Stimulated activated naive CD8-positive, alpha-beta T cell treated with anti-CD3 and anti-CD28 coated beads, Interleukin-15, amount 100 ng/mL, for 72 hours (primary cell): ENCODE measurements around the gene RTP3.
"Not testable (repeated sequence)": the region's sequence is repeated elsewhere in the genome, so short reads cannot be mapped to it uniquely, and the experiment has no call there.

Source experiments
- ATAC-seq: fragments of 150-1000 bp; cut with Tn5 transposase; 2 replicates; pipeline ENCODE4 v1.10.0; 2021; ENCODE audit warnings: mild to moderate bottlenecking, moderate library complexity
- DNase-seq, 2 donors: peaks; one replicate each; pipeline ENCODE4 v3.0.0; 2021 to 2022
- H3K27ac Mint-ChIP-seq, 2 donors: one replicate each; pipeline ENCODE4 v1.8.0; 2022; ENCODE audit warnings: mild to moderate bottlenecking in 2 of 2, mixed read lengths in 2 of 2, moderate library complexity in 2 of 2
- H3K27me3 Mint-ChIP-seq: one replicate; pipeline ENCODE4 v1.8.0; 2022; ENCODE audit warnings: mixed read lengths
- H3K4me1 Mint-ChIP-seq: one replicate; pipeline ENCODE4 v1.8.0; 2022; ENCODE audit warnings: mild to moderate bottlenecking, mixed read lengths
- H3K4me3 Mint-ChIP-seq, 2 donors: one replicate each; pipeline ENCODE4 v1.8.0; 2022; ENCODE audit warnings: mild to moderate bottlenecking in 2 of 2, mixed read lengths in 2 of 2, moderate library complexity in 1 of 2
- H3K9me3 Mint-ChIP-seq, 2 donors: one replicate each; pipeline ENCODE4 v1.8.0; 2022; ENCODE audit warnings: mixed read lengths in 2 of 2

Gene RTP3

GRCh38 chr3:46481636-46482035 is 16.1 kb upstream of the RTP3 start:
- peaks cover 27% of the 10 kb centered on the region for H3K27me3 Mint-ChIP-seq
- DNase-seq (no peak), ATAC-seq (no peak)
- H3K4me1 Mint-ChIP-seq = no peaks in the 10 kb centered on the region
- H3K4me3 Mint-ChIP-seq = no peak overlapping the region
- no peaks in the 10 kb centered on the region for H3K9me3 Mint-ChIP-seq
- H3K27ac Mint-ChIP-seq = no peak overlapping the region

GRCh38 chr3:46482632-46483350 is 15.0 kb upstream of the RTP3 start:
- no peak overlapping the region for H3K27ac Mint-ChIP-seq
- no peak for DNase-seq
- ATAC-seq = no peak
- H3K27me3 Mint-ChIP-seq = peaks cover 29% of the 10 kb centered on the region
- no peak overlapping the region for H3K4me3 Mint-ChIP-seq
- H3K9me3 Mint-ChIP-seq = no peaks in the 10 kb centered on the region
- no peaks in the 10 kb centered on the region for H3K4me1 Mint-ChIP-seq

- peaks cover 34% of the 10 kb centered on the region for H3K27me3 Mint-ChIP-seq
- DNase-seq (no peak), ATAC-seq (no peak)
- no peak overlapping the region for H3K4me3 Mint-ChIP-seq
- H3K27ac Mint-ChIP-seq = no peak overlapping the region
- H3K4me1 Mint-ChIP-seq = peaks cover 4% of the 10 kb centered on the region
- no peaks in the 10 kb centered on the region for H3K9me3 Mint-ChIP-seq
These were observed 14.0 kb upstream of the RTP3 start for GRCh38 chr3:46483825-46484224.

GRCh38 chr3:46484388-46484787 is 13.4 kb upstream of the RTP3 start:
- Mint-ChIP-seq H3K27me3 (peaks cover 28% of the 10 kb centered on the region), H3K4me3 (no peak overlapping the region), H3K4me1 (peaks cover 9% of the 10 kb centered on the region), H3K27ac (no peak overlapping the region), H3K9me3 (no peaks in the 10 kb centered on the region)
- ATAC-seq (no peak), DNase-seq (no peak)

- H3K9me3 Mint-ChIP-seq = no peaks in the 10 kb centered on the region
- H3K27ac Mint-ChIP-seq = peak overlapping the region in 1 of 2 donors; percentile 89
- H3K4me1 Mint-ChIP-seq = peaks cover 9% of the 10 kb centered on the region
- no peak overlapping the region for H3K4me3 Mint-ChIP-seq
- DNase-seq (no peak), ATAC-seq (no peak)
- H3K27me3 Mint-ChIP-seq = peaks cover 21% of the 10 kb centered on the region
These were observed 12.6 kb upstream of the RTP3 start for GRCh38 chr3:46484911-46485778.

- no peaks in the 10 kb centered on the region for H3K9me3 Mint-ChIP-seq
- H3K4me3 Mint-ChIP-seq = no peak overlapping the region
- DNase-seq (no peak), ATAC-seq (no peak)
- peaks cover 21% of the 10 kb centered on the region for H3K27me3 Mint-ChIP-seq
- no peak overlapping the region for H3K27ac Mint-ChIP-seq
- peaks cover 9% of the 10 kb centered on the region for H3K4me1 Mint-ChIP-seq
These were observed 12.0 kb upstream of the RTP3 start for GRCh38 chr3:46485779-46486175.

- DNase-seq = peak; percentile 91
- Mint-ChIP-seq H3K27me3 (peaks cover 21% of the 10 kb centered on the region), H3K4me1 (peaks cover 9% of the 10 kb centered on the region), H3K27ac (no peak overlapping the region), H3K9me3 (no peaks in the 10 kb centered on the region), H3K4me3 (peak overlapping the region; percentile 38 to 60)
- peak; percentile 98 for ATAC-seq
These were observed 8.9 kb upstream of the RTP3 start for GRCh38 chr3:46488735-46489361.

- Mint-ChIP-seq H3K4me1 (peaks cover 9% of the 10 kb centered on the region), H3K27ac (no peak overlapping the region)
These were observed 8.4 kb upstream of the RTP3 start for GRCh38 chr3:46489381-46489780.

GRCh38 chr3:46489875-46490274 is 7.9 kb upstream of the RTP3 start:
- no peaks in the 10 kb centered on the region for H3K9me3 Mint-ChIP-seq
- H3K4me3 Mint-ChIP-seq = no peak overlapping the region
- ATAC-seq (no peak), DNase-seq (no peak)
- H3K27ac Mint-ChIP-seq = no peak overlapping the region
- peaks cover 9% of the 10 kb centered on the region for H3K4me1 Mint-ChIP-seq
- H3K27me3 Mint-ChIP-seq = peaks cover 21% of the 10 kb centered on the region

More at GRCh38 chr3:46489381-46489780, 8.4 kb upstream of the RTP3 start:
- Mint-ChIP-seq H3K4me3 (no peak overlapping the region), H3K9me3 (no peaks in the 10 kb centered on the region), H3K27me3 (peaks cover 21% of the 10 kb centered on the region)
- ATAC-seq (no peak), DNase-seq (no peak)

- ATAC-seq = no peak
- no peak for DNase-seq
- Mint-ChIP-seq H3K27ac (no peak overlapping the region), H3K4me3 (no peak overlapping the region), H3K27me3 (peaks cover 21% of the 10 kb centered on the region), H3K4me1 (peaks cover 9% of the 10 kb centered on the region), H3K9me3 (no peaks in the 10 kb centered on the region)
These were observed 7.3 kb upstream of the RTP3 start for GRCh38 chr3:46490338-46491084.

GRCh38 chr3:46491089-46492070 is 6.4 kb upstream of the RTP3 start:
- H3K4me3 Mint-ChIP-seq = no peak overlapping the region

GRCh38 chr3:46492890-46493547 is 4.8 kb upstream of the RTP3 start:
- Mint-ChIP-seq H3K9me3 (no peaks in the 10 kb centered on the region), H3K4me3 (no peak overlapping the region), H3K27me3 (peaks cover 3% of the 10 kb centered on the region), H3K4me1 (peaks cover 9% of the 10 kb centered on the region), H3K27ac (no peak overlapping the region)
- DNase-seq (no peak), ATAC-seq (no peak)

More at GRCh38 chr3:46491089-46492070, 6.4 kb upstream of the RTP3 start:
- ATAC-seq (no peak), DNase-seq (no peak)
- Mint-ChIP-seq H3K4me1 (peaks cover 9% of the 10 kb centered on the region), H3K27me3 (peaks cover 19% of the 10 kb centered on the region), H3K9me3 (no peaks in the 10 kb centered on the region), H3K27ac (no peak overlapping the region)

- not testable (repeated sequence) for H3K4me3 Mint-ChIP-seq, ATAC-seq, H3K9me3 Mint-ChIP-seq, H3K27me3 Mint-ChIP-seq, H3K4me1 Mint-ChIP-seq, DNase-seq, H3K27ac Mint-ChIP-seq
These were observed 3.3 kb upstream of the RTP3 start for GRCh38 chr3:46494491-46494890.

GRCh38 chr3:46495901-46496456 is 1.8 kb upstream of the RTP3 start:
- no peak overlapping the region for H3K27ac Mint-ChIP-seq
- DNase-seq (no peak), ATAC-seq (no peak)
- no peaks in the 10 kb centered on the region for H3K9me3 Mint-ChIP-seq
- H3K27me3 Mint-ChIP-seq = no peaks in the 10 kb centered on the region
- H3K4me1 Mint-ChIP-seq = peaks cover 5% of the 10 kb centered on the region
- H3K4me3 Mint-ChIP-seq = no peak overlapping the region
